Measurements from ENCODE around the gene NBEA.

NBEA gene

GRCh38 chr13:35474496-35475211, 532.6 kb downstream of the NBEA start:
- no peak for DNase-seq (ENCODE audit: low read depth in 2 of 2)

GRCh38 chr13:35475212-35475959, 533.3 kb downstream of the NBEA start:
- DNase-seq (ENCODE audit: low read depth in 2 of 2): no peak

GRCh38 chr13:35475960-35476943, 534.2 kb downstream of the NBEA start, which contains the start of gene MAB21L1:
MAB21L1 (minus strand) TSS chr13:35476689; CDS start chr13:35476138, 551 bp downstream.
- no peak for DNase-seq (ENCODE audit: low read depth in 2 of 2)

GRCh38 chr13:35477386-35477946, 535.4 kb downstream of the NBEA start:
- no peak for DNase-seq (ENCODE audit: low read depth in 2 of 2)

DNA sequence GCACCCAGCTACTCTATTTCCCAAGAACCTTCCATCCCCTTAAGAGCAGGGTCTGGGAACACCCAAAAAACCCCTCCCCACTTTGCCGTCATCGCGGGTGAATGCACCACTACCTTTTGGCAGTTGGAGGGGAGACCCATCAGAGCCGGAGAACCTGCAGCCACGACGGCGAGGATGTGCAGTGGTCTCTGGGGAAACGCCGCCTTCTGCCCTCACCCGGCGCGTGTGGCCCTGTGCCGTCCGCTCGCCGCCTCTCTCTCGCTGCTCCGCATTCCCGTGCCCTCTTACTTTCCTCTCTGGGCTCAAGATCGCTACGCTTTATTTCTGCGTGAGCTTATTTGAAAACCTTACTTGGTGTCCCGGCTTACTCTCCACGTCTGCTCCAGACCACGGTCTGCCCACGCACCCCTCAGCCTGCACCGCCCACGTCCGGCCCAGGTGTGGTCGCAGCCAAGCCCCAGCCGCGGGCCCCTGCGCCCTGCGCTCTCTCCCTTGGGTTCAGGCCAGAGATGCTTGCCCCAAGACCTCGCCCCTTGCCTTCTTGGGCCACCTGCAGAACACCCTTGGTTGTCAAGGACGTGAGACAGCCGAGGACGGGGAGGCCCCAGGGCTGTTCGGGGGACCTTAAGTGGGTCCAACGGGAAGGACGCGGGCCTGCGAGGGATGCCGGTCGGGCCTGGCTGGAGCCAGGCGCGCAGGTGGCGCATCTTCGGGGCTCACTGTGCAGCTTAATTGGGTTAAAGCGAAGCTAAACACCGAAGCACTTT, 536.4 kb downstream of the NBEA start:
- DNase-seq (ENCODE audit: low read depth in 2 of 2): no peak

- DNase-seq (ENCODE audit: low read depth in 2 of 2): no peak
These were observed 537.0 kb downstream of the NBEA start for GRCh38 chr13:35479038-35479492.

- no peak for DNase-seq (ENCODE audit: low read depth in 2 of 2)
These were observed 537.6 kb downstream of the NBEA start for GRCh38 chr13:35479706-35480105.

DNA sequence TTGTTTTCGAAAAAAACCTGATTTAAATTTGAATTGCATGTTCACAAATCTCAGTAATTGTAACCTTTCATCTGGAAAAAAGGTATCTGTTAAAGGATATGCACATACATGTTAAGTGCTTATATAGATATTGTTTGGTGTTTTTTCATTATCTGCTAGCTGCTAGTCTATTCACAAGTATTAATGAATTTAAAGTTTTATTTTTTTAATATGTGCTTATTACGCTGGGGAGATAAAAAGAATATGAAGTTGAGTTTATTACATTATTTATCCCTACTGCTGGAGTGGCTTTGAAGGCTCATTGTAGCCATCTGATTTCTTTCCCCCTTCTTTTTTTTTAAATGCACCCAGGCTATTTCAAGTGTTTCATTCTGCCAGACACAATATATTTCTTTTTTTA, 538.3 kb downstream of the NBEA start:
- DNase-seq (ENCODE audit: low read depth in 2 of 2): no peak

DNA sequence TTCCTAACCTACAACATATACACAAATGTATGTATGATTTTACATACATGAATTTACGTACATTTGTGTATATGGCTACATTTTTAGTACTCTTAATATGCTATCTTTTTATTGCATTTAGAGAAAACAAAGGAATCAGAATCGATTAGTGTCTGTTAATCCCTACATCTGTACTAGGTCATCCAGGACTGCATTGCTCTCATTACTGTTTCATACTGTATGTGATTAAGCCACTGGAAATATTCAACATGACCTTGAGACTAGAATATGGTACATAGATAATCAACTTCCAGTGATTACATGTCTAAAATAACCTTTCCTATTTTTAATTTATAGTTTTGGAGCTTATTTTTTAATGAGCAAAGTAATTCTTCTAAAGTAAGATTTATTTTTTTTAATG, 539.7 kb downstream of the NBEA start:
- DNase-seq (ENCODE audit: low read depth in 2 of 2): no peak

GRCh38 chr13:35482527-35482926, 540.5 kb downstream of the NBEA start:
- DNase-seq (ENCODE audit: low read depth in 2 of 2): no peak

- no peak for DNase-seq (ENCODE audit: low read depth in 2 of 2)
These were observed 541.7 kb downstream of the NBEA start for GRCh38 chr13:35483761-35484160.

GRCh38 chr13:35484384-35484783, 542.3 kb downstream of the NBEA start:
- no peak for DNase-seq (ENCODE audit: low read depth in 2 of 2)

- no peak for DNase-seq (ENCODE audit: low read depth in 2 of 2)
These were observed 543.4 kb downstream of the NBEA start for GRCh38 chr13:35485424-35485823.

DNA sequence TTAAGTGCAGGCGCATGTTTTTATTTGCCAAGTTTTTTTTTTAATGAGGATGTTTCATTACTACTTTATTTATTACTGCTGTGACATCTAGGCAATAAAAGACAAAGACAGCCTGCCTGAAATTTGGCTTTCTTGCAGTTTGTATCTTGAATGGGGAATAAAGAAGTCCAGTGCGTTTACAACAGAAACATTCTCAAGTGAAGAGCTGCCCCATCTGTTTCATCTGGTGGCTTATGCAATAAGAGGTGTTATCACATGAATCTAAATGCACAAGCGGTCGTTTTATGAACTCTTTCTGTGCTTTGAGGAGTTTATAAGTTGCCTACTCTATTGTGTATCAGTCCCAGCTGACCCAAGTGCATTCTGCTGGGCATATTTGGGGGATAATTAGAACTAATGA, 547.0 kb downstream of the NBEA start:
- DNase-seq (ENCODE audit: low read depth in 2 of 2): no peak

GRCh38 chr13:35496006-35496405, 553.9 kb downstream of the NBEA start:
- DNase-seq (ENCODE audit: low read depth in 2 of 2): no peak

DNA sequence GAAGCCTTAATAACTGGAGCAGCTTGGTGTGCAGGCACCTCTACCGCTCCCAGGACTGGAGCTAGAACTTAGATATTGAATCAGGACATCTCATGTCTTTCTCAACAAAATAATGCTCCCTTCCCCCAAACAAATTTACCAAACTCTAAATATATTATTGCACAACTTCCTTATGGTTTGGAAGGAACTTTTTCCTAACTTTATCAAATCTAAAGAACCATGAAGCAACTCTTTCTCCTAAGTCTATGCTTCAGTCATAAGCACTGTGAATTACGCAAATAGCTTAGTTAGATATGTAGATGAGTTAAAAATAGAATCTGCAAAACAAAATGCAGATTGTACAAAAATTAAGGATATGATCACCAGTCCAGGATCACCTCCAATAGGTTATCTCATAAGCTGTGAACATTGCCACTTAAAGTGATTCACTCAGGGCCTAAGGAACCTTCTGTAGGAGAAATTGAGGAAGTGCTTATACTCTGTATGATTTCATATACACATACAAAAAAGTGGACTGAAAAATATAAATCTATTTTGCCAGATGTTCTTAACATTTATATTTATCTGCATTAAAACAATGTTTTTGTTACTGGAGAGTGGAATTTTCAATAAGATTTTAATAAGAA, 554.8 kb downstream of the NBEA start:
- DNase-seq (ENCODE audit: low read depth in 2 of 2): no peak

DNA sequence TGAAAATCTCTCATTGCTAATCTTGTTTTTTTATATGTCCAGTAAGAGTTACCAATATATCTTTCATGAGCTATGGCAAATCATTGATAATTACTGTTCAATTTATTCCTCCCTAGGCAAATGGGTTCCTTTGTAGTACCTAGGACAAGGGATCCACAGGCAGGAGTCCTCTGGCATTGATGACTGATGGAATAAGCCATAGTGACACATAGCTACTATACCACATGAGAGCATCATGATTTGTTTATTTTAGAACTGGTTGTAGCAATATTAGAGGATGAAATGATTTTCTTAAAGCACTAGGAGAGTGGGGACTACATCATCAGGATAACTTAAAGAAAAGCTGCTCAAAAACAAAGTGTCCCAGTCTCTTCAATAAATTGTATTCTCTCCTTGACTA, 556.2 kb downstream of the NBEA start:
- DNase-seq (ENCODE audit: low read depth in 2 of 2): no peak

GRCh38 chr13:35499196-35499662, 557.2 kb downstream of the NBEA start:
- DNase-seq (ENCODE audit: low read depth in 2 of 2): no peak

DNA sequence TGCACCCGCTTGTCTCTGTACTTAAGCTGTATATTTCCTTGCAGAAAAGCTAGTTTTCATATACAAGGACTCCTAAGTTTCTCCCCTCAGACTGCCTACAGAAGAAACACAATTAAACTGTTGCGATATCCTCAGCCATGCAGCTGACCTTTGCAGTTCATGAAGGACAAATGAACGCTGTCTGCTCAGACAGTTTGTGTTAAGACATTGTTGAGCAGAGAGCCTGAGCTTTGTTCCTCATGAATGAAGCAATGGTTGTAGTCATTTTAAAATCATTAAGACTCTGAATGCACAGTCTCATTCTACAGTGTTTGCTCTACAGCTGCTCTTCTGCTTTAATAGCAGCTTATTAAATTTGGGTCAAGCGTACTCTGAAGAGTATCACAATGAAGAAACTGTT, 557.6 kb downstream of the NBEA start:
- no peak for DNase-seq (ENCODE audit: low read depth in 2 of 2)

DNA sequence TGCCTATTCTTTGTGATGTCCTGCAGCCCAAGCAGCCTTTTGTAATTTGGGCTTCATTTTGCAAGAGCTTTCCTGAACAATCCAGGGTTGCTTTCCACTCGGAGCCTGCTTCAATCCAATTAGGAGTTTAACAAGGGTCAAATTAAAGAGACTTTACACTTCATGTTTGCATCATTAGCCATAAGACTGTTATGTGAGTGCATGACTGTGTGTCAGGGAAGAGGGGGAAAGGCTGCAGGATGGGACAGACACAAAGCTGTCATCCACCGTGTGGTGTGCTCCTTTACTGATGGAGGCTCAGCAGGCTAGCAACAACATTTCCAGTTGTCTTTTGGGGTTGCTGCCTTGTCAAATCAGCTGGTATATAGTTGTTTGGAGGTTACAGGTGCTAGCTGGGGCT, 558.1 kb downstream of the NBEA start:
- no peak for DNase-seq (ENCODE audit: low read depth in 2 of 2)

All from stimulated activated CD8-positive, alpha-beta memory T cell treated with anti-CD3 and anti-CD28 coated beads, Interleukin-7, amount 100 ng/mL, for 4 hours (primary cell).